H1 (cell line): Measurements from ENCODE around the gene RAB10. TPM values are rescaled to one million over a fixed set of nuclear protein-coding genes. Genes with fewer than 3 reads are reported as not detected.

Experiments
- CTCF ChIA-PET: fragments of 300-600 bp; sonication (Branson Sonifier 250); formaldehyde crosslinking; loops from one replicate; lab custom pipeline; 2021; ENCODE audit not compliant: partially characterized antibody; lab: Charles Lee
- POLR2A ChIA-PET: fragments of 300-600 bp; sonication (Branson Sonifier 250); formaldehyde crosslinking; loops from one replicate; lab custom pipeline; 2021; ENCODE audit warnings: inconsistent platforms; ENCODE audit not compliant: partially characterized antibody; lab: Charles Lee
- DNase-seq, 2 experiments: peaks; one replicate each; pipeline versions ENCODE4 v3.0.0 to v3.0.0-alpha.2; 2010 to 2022; ENCODE audit warnings: low spot score in 2 of 2, low read depth in 1 of 2, mixed read lengths in 1 of 2
- FAIRE-seq: peaks from 2 replicates; lab custom pipeline; 2011; peaks lifted over from hg19 to GRCh38; lab: Jason Lieb, UNC
- H2AFZ ChIP-seq: 2 replicates; pipeline ENCODE4 v1.8.1; 2012; ENCODE audit warnings: low read length, inconsistent platforms
- H2AK5ac ChIP-seq: 2 replicates; pipeline ENCODE4 v1.6.1; 2013; ENCODE audit warnings: low read depth, low read length
- H2BK120ac ChIP-seq: replicated peaks from 2 replicates; pipeline ENCODE3; 2013; ENCODE audit warnings: low read depth, low read length, inconsistent platforms
- H2BK12ac ChIP-seq: 2 replicates; pipeline ENCODE4 v1.6.1; 2013; ENCODE audit warnings: low read depth, low read length
- H2BK15ac ChIP-seq: 2 replicates; pipeline ENCODE4 v1.6.1; 2013; ENCODE audit warnings: low read length
- H2BK20ac ChIP-seq: 2 replicates; pipeline ENCODE4 v1.6.1; 2013; ENCODE audit warnings: low read length
- H2BK5ac ChIP-seq: 2 replicates; pipeline ENCODE4 v1.6.1; 2013; ENCODE audit warnings: low read depth, low read length
- H3K14ac ChIP-seq: 2 replicates; pipeline ENCODE4 v1.6.1; 2013; ENCODE audit warnings: inconsistent platforms; ENCODE audit not compliant: insufficient read length
- H3K18ac ChIP-seq: 2 replicates; pipeline ENCODE4 v1.6.1; 2013; ENCODE audit warnings: low read length; ENCODE audit errors: extremely low read depth
- H3K23ac ChIP-seq: 2 replicates; pipeline ENCODE4 v1.6.1; 2013; ENCODE audit warnings: inconsistent platforms; ENCODE audit not compliant: insufficient read length
- H3K23me2 ChIP-seq: 2 replicates; pipeline ENCODE4 v1.6.1; 2013; ENCODE audit warnings: low read depth, low read length
- H3K27ac ChIP-seq: 2 replicates; pipeline ENCODE4 v1.6.1; 2011; ENCODE audit warnings: low read depth, low read length, inconsistent platforms
- H3K27me3 ChIP-seq, 4 experiments: replicated peaks in 1 of 4; 1 replicate in 1 of 4; 2 replicates in 3 of 4; pipeline versions ENCODE4 v1.6.1 to v1.8.1; 2011 to 2013; ENCODE audit warnings: low read length in 3 of 4, mild to moderate bottlenecking in 3 of 4, inconsistent platforms in 2 of 4, mixed read lengths in 2 of 4, moderate library complexity in 1 of 4; ENCODE audit not compliant: control insufficient read depth in 3 of 4, insufficient read depth in 3 of 4; ENCODE audit errors: extremely low read depth in 1 of 4
- H3K36me3 ChIP-seq, 4 experiments: 2 replicates each; pipeline versions ENCODE4 v1.6.1 to v1.8.1; 2011 to 2013; ENCODE audit warnings: mild to moderate bottlenecking in 4 of 4, low read length in 3 of 4, moderate library complexity in 2 of 4, control low read depth in 1 of 4, inconsistent platforms in 1 of 4; ENCODE audit not compliant: insufficient read depth in 4 of 4, control insufficient read depth in 2 of 4
- H3K4ac ChIP-seq: replicated peaks from 2 replicates; pipeline ENCODE3; 2013; ENCODE audit warnings: low read length, low read depth, mixed read lengths, inconsistent platforms; ENCODE audit not compliant: insufficient read length
- H3K4me1 ChIP-seq, 4 experiments: replicated peaks in 1 of 4; 1 replicate in 1 of 4; 2 replicates in 3 of 4; pipeline versions ENCODE4 v1.6.1 to v1.8.1; 2011 to 2013; ENCODE audit warnings: low read length in 3 of 4, inconsistent platforms in 2 of 4, mixed read lengths in 1 of 4; ENCODE audit not compliant: insufficient read depth in 4 of 4, control insufficient read depth in 3 of 4
- H3K4me2 ChIP-seq, 2 experiments: 2 replicates each; pipeline versions ENCODE4 v1.6.1 to v1.8.1; 2011 to 2013; ENCODE audit warnings: low read depth in 2 of 2, low read length in 2 of 2, control low read depth in 1 of 2, inconsistent platforms in 1 of 2, mild to moderate bottlenecking in 1 of 2; ENCODE audit not compliant: insufficient read depth in 1 of 2
- H3K4me3 ChIP-seq, 4 experiments: fragments of 200-600, 300-600 bp in 1 of 4; sonication (generic), shearing (Covaris generic), sonication (Bioruptor Twin) in 1 of 4; 2 replicates each; pipeline versions ENCODE4 v1.5.1 to v1.8.1; 2011 to 2016; ENCODE audit warnings: low read length in 4 of 4, low read depth in 3 of 4, control low read depth in 2 of 4, inconsistent platforms in 2 of 4, mild to moderate bottlenecking in 2 of 4, mixed read lengths in 1 of 4, moderate library complexity in 1 of 4; ENCODE audit not compliant: insufficient read depth in 2 of 4; ENCODE audit errors: extremely low read depth in 1 of 4
- H3K56ac ChIP-seq: replicated peaks from 2 replicates; pipeline ENCODE3; 2013; ENCODE audit warnings: low read depth, mild to moderate bottlenecking, mixed read lengths, low read length, inconsistent platforms; ENCODE audit not compliant: insufficient read length
- H3K79me1 ChIP-seq: 2 replicates; pipeline ENCODE4 v1.6.1; 2013; ENCODE audit warnings: low read depth, low read length, control low read depth
- H3K79me2 ChIP-seq, 2 experiments: 2 replicates each; pipeline versions ENCODE4 v1.6.1 to v1.8.1; 2012 to 2013; ENCODE audit warnings: low read length in 2 of 2, mild to moderate bottlenecking in 2 of 2, inconsistent platforms in 1 of 2; ENCODE audit not compliant: insufficient read depth in 2 of 2, control insufficient read depth in 1 of 2
- H3K9ac ChIP-seq, 4 experiments: replicated peaks in 1 of 4; 1 replicate in 1 of 4; 2 replicates in 3 of 4; pipeline versions ENCODE4 v1.6.1 to v1.8.1; 2011 to 2013; ENCODE audit warnings: low read depth in 3 of 4, low read length in 3 of 4, control low read depth in 2 of 4, mild to moderate bottlenecking in 2 of 4, moderate library complexity in 2 of 4, inconsistent platforms in 1 of 4; ENCODE audit errors: extremely low read depth in 1 of 4
- H3K9me3 ChIP-seq, 2 experiments: 2 replicates each; pipeline versions ENCODE4 v1.6.1 to v1.8.1; 2012 to 2013; ENCODE audit warnings: mild to moderate bottlenecking in 2 of 2, moderate library complexity in 2 of 2, control low read depth in 1 of 2, inconsistent platforms in 1 of 2, low read depth in 1 of 2, low read length in 1 of 2, mixed read lengths in 1 of 2; ENCODE audit not compliant: insufficient read depth in 2 of 2
- H4K20me1 ChIP-seq, 2 experiments: replicated peaks in 1 of 2; 2 replicates each; pipeline versions ENCODE3 to v1.8.1; 2011 to 2013; ENCODE audit warnings: inconsistent platforms in 2 of 2, low read length in 2 of 2, mild to moderate bottlenecking in 1 of 2; ENCODE audit not compliant: insufficient read depth in 2 of 2, control insufficient read depth in 1 of 2
- H4K5ac ChIP-seq: 2 replicates; pipeline ENCODE4 v1.6.1; 2013; ENCODE audit warnings: low read length, low read depth, mixed read lengths, inconsistent platforms; ENCODE audit not compliant: insufficient read length
- H4K8ac ChIP-seq: 2 replicates; pipeline ENCODE4 v1.8.0; 2013; ENCODE audit warnings: mild to moderate bottlenecking, moderate library complexity, low read length, inconsistent platforms; ENCODE audit not compliant: insufficient read depth; ENCODE audit errors: extremely low read depth
- H4K91ac ChIP-seq: replicated peaks from 2 replicates; pipeline ENCODE3; 2013; ENCODE audit warnings: low read length, mixed read lengths, inconsistent platforms; ENCODE audit not compliant: insufficient read length
- BACH1 ChIP-seq: IDR thresholded peaks from 2 replicates; pipeline ENCODE4 v1.6.1; 2012; ENCODE audit warnings: low read length, improper control_type of control experiment
- BRCA1 ChIP-seq: IDR thresholded peaks from 2 replicates; pipeline ENCODE4 v1.6.1; 2012; ENCODE audit warnings: low read depth, low read length, improper control_type of control experiment
- KDM1A ChIP-seq: fragments of 200-600, 300-600 bp; sonication (generic); IDR thresholded peaks from 2 replicates; pipeline ENCODE4 v1.7.1; 2016; ENCODE audit warnings: mild to moderate bottlenecking, low read length, borderline replicate concordance
- KDM4A ChIP-seq: IDR thresholded peaks from one replicate; pipeline ENCODE4 v1.7.1; 2012; ENCODE audit warnings: low read depth, mild to moderate bottlenecking, moderate library complexity, low read length, inconsistent platforms; ENCODE audit not compliant: severe bottlenecking
- NANOG ChIP-seq: IDR thresholded peaks from 2 replicates; pipeline ENCODE4 v1.6.1; 2011; ENCODE audit warnings: low read length, low read depth, mild to moderate bottlenecking, inconsistent platforms; ENCODE audit not compliant: insufficient read depth, poor library complexity, severe bottlenecking
- PHF8 ChIP-seq: fragments of 200-600 bp; sonication (generic); conservative IDR thresholded peaks from 2 replicates; pipeline ENCODE4 v1.7.1; 2012; ENCODE audit warnings: low read depth, mild to moderate bottlenecking, inconsistent platforms, low read length, moderate library complexity
- SP1 ChIP-seq: IDR thresholded peaks from 2 replicates; pipeline ENCODE4 v1.6.1; 2011; ENCODE audit warnings: low read depth, low read length
- WGBS, 2 experiments: shearing (Covaris generic) in 1 of 2; methylation state at CpG; one replicate each; pipeline versions ENCODE4 v1.1.6 to v1.1.7; 2013 to 2015; ENCODE audit warnings: low lambda C conversion rate in 2 of 2, mixed read lengths in 2 of 2, inconsistent platforms in 1 of 2, low coverage in 1 of 2, missing lambda C conversion rate in 1 of 2; ENCODE audit not compliant: insufficient replicate concordance in 2 of 2, insufficient coverage in 1 of 2, insufficient read length in 1 of 2; ENCODE audit errors: extremely low coverage in 1 of 2, missing lambda C conversion rate in 1 of 2; 5-methylcytosine and 5-hydroxymethylcytosine counted together
- polyA plus RNA-seq, 7 experiments: library from polyadenylated mRNA; depleted of rRNA in 3 of 7; stranded (reverse) in 5 of 7; unstranded in 2 of 7; fragments of >200 nt in 5 of 7; fragments of 200-250 nt in 2 of 7; gene quantifications; 1 replicate in 5 of 7; 2 replicates in 1 of 7; 4 replicates in 1 of 7; pipeline versions ENCODE4 v1.2.1 to v1.2.3, GENCODE V29; 2011 to 2013; ENCODE audit warnings: missing spikeins in 2 of 7, mixed read lengths in 2 of 7
- total RNA-seq: library from RNA; stranded (reverse); fragmentation: NEBNext Ultra II Directional; extraction: Animal tissue kit (Norgen Biotek cat#: 25700); gene quantifications from 2 replicates; pipeline ENCODE4 v1.2.1, GENCODE V29; 2021
- TF ChIP-seq, protein P1 (sequence below), 3 experiments: IDR thresholded peaks; 1 replicate in 2 of 3; 2 replicates in 1 of 3; pipeline versions ENCODE4 v1.5.1 to v1.6.1; 2011; ENCODE audit warnings: low read length in 3 of 3, mild to moderate bottlenecking in 3 of 3, inconsistent platforms in 2 of 3, low read depth in 1 of 3, moderate library complexity in 1 of 3; ENCODE audit not compliant: insufficient read depth in 1 of 3; ENCODE audit errors: control extremely low read depth in 1 of 3

The RAB10 gene
- total and polyA plus RNA-seq, 2 of the 8 experiments (the other 6 are each of a cell fraction or from before 2014, with no cell fraction given), result 42.6 to 136 TPM

DNA sequence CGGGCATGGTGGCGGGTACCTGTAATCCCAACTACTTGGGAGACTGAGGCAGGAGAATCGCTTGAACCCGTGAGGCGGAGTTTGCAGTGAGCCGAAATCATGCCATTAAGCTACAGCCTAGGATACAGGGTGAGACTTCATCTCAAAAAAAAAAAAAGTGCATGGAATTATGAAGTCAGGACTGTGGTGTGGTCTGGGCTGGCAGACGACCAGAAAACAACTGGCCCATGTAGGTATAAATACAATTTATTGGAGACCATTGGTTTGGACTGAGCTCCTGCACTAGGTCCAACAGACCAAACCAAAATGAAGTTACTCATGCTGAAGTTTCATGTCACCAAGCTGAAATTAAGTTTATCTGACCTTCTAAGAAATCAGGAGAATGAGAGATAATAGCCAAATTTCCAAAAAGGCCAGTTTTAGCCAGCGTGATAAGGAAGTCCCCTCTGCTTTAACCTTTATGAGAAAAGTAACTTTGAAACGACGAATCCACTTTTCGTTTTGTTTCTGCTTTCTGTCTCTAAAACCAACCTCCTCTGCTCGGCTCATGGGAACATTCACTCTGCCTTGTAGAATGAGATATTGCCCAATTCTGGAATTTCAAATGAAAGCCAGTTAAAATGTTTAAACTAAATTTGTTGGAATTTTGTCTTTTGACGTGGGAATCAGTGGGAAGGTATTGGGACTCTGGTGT lies 17.7 kb upstream of the RAB10 start:
- H4K20me1 ChIP-seq, result no peaks in the 10 kb centered on the region
- H2AFZ ChIP-seq, result no peak overlapping the region
- peaks cover 3 to 8% (median 5%) of the 10 kb centered on the region in 4 experiments; a peak in 4 of 7 replicates for H3K4me1 ChIP-seq
- H3K4ac ChIP-seq, result no peak overlapping the region
- WGBS, 2 experiments, result 85% methylated on average over 13 of the region's 13 CpGs; no CpG with 5 or more reads in 1 of the 2 experiments
- no peak overlapping the region for H2AK5ac ChIP-seq
- no peak overlapping the region for H4K91ac ChIP-seq
- no peaks in the 10 kb centered on the region; the same call in 1 of the 2 replicates for H3K23me2 ChIP-seq
- H3K9ac ChIP-seq, result no peak overlapping the region
- H3K4me3 ChIP-seq, result no peak overlapping the region
- H3K14ac ChIP-seq, result no peak overlapping the region
- no peaks in the 10 kb centered on the region for H3K27me3 ChIP-seq
- no peak overlapping the region for H4K5ac ChIP-seq
- H3K18ac ChIP-seq, result no peak overlapping the region
- H3K36me3 ChIP-seq, result no peaks in the 10 kb centered on the region
- no peak overlapping the region for H2BK120ac ChIP-seq
- H3K4me2 ChIP-seq, result no peak overlapping the region
- H3K79me1 ChIP-seq, result no peaks in the 10 kb centered on the region
- H3K56ac ChIP-seq, result no peak overlapping the region
- H2BK5ac ChIP-seq, result no peak overlapping the region
- no peaks in the 10 kb centered on the region for H3K79me2 ChIP-seq
- H4K8ac ChIP-seq, result no peak overlapping the region
- DNase-seq (no peak), FAIRE-seq (no peak)
- no peak overlapping the region for H3K23ac ChIP-seq
- no peak overlapping the region for H3K27ac ChIP-seq
- POLR2A ChIA-PET, result no interaction called here
- CTCF ChIA-PET, result interaction anchor here (0.7 to 1.7 kb wide), 5 partner anchors 12 to 37 kb away, joined by 4 to 8 read pairs (median 5); no protein-coding TSS in a partner anchor
- no peak overlapping the region for H2BK20ac ChIP-seq
- no peaks in the 10 kb centered on the region for H3K9me3 ChIP-seq
- H2BK15ac ChIP-seq, result no peak overlapping the region
- H2BK12ac ChIP-seq, result no peak overlapping the region
- TF ChIP-seq KDM4A (no peak), NANOG (no peak), BRCA1 (no peak), BACH1 (no peak), SP1 (no peak), KDM1A (no peak), PHF8 (no peak)
- TF ChIP-seq, protein P1, sequence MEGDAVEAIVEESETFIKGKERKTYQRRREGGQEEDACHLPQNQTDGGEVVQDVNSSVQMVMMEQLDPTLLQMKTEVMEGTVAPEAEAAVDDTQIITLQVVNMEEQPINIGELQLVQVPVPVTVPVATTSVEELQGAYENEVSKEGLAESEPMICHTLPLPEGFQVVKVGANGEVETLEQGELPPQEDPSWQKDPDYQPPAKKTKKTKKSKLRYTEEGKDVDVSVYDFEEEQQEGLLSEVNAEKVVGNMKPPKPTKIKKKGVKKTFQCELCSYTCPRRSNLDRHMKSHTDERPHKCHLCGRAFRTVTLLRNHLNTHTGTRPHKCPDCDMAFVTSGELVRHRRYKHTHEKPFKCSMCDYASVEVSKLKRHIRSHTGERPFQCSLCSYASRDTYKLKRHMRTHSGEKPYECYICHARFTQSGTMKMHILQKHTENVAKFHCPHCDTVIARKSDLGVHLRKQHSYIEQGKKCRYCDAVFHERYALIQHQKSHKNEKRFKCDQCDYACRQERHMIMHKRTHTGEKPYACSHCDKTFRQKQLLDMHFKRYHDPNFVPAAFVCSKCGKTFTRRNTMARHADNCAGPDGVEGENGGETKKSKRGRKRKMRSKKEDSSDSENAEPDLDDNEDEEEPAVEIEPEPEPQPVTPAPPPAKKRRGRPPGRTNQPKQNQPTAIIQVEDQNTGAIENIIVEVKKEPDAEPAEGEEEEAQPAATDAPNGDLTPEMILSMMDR (IDR thresholded peaks at IDR 0.05; ENCODE audit: control extremely low read depth in 1 of 3, insufficient read depth in 1 of 3, low read depth in 1 of 3, low read length in 3 of 3), result no peak
